Measurements from ENCODE around the gene PPP2CA.
"Not testable (repeated sequence)": the region's sequence is repeated elsewhere in the genome, so short reads cannot be mapped to it uniquely, and the experiment has no call there.

Gene PPP2CA

DNA sequence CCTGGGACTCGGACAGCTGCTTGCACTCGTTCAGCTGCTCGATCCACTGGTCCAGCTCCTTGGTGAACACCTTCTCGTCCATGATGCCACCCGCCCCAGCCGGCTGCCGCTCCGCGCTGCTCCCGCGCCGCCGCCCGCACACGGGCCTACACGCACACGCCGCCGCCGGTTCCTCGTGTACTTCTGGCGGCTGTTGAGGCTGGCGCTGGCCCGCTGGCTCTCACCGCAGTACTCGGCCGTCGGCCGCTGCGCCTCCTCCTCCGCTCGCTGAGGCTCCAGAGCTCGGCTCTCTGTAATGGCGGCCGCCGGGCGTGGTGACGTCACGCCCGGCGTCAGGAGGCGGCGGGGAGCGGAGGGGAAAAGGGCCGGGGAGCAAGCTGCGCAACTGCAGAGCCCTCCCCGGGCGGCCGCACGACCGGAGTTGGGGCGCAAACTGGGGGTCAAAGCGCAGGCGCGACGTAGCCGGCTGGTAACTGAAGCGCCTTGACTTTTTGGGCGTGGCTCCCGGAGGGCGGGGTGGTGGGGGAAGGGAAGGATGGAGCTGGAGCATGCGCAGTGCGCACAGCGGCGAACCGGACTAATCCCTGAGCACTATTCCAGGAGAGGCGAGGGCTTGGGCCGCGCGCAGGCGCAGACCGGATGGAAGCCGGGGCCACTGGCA is at the start of gene PPP2CA:
PPP2CA (minus strand) TSS at position 294 of the 661 bp plus-strand sequence; CDS start at position 82, 212 bp downstream.
- peak; percentile 89 for DNase-seq (ENCODE audit: low read depth)

DNA sequence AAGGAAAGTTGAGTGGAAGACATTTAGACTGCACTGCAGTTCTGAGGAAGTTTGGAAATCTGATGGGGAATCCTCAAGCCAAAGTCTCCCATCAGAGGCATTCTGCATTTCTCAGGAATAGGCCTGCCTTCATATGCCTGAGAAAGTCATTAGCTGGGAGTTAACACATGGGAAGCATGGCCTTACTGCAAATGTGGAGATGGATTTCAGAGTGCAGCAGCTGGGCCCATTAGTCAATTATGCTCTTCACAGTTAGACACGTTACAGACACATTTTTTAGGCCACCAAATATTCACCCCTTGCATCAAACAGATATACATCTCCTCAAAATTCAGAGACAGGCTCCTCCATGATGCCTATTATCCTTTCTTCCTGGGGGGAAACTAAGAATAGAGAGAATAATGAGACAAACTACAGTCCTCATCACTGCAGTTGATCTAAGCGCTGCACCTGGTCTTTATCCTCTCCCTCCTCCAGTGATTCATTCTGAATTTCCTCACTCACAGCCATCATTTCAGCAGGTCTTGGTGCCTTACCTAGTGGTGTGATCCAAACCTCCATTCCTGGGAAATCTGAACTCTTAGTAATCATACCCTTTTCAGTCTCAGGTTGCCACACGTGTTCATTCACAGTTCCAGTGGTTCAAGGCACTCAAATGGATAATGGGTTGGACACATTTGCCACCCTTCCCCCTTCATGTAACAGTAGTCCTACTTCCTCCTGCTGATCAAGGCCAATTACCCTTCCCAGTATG is 47.9 kb upstream of the PPP2CA start:
- DNase-seq (ENCODE audit: low read depth), result no peak

DNA sequence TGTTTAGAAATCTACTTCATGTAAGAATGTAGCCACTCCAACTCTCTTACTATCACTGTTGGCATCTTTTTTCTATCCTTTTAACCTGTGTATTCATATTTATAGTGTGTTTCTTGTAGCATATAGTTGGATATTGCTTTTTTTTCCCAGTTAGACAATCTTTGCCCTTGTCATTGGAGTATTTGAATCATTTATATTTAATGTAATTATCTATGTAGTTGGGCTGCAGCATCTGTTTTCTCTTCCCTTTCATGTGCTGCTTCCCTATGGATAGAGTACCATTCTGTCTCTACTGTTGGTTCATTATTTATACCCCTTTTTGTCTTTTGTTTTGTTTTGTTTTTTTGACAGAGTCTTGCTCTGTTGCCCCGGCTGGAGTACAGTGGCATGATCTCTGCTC is 45.2 kb upstream of the PPP2CA start:
- no peak for DNase-seq (ENCODE audit: low read depth)

DNA sequence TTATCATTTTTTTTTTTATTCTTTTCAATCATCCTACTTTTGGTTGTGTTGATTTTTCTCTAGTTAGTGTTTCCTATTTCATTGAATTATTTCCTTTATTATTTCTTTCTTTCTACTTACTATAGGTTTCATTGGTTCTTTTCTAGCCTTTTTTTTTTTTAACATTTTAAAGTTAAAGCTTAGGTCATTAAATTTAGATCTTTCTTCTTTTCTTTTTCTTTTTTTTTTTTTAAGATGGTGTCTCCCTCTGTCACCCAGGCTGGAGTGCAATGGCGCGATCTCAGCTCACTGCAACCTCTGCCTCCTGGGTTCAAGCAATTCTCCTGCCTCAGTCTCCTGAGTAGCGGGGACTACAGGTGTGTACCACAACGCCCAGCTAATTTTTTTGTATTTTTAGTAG is 43.0 kb upstream of the PPP2CA start:
- DNase-seq (ENCODE audit: low read depth), result no peak

DNA sequence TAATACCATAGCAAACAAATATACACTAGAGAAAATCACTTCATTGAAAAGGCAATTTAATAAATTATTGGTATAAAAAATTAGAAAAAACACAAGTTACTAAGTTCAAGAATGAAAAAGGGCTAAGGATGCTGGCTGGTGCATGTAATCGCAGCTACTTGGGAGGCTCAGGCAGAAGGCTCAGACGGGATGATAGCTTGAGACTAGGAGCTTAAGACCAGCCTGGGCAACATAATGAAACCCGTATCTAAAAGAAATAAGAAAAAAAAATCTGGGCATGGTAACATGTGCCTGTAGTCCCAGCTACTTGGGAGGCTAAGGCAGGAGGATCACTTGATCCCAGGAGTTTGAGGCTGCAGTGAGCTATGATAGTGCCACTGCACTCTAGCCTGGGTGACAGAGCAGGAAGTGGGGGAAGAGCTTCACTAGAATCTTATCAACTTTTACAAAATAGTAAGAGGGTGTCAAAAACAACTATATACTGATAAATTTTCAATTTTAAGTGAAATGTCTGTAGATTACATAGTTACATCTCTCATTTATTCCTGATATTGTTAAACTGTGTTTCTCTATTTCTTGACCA is 42.2 kb upstream of the PPP2CA start:
- no peak for DNase-seq (ENCODE audit: low read depth)

DNA sequence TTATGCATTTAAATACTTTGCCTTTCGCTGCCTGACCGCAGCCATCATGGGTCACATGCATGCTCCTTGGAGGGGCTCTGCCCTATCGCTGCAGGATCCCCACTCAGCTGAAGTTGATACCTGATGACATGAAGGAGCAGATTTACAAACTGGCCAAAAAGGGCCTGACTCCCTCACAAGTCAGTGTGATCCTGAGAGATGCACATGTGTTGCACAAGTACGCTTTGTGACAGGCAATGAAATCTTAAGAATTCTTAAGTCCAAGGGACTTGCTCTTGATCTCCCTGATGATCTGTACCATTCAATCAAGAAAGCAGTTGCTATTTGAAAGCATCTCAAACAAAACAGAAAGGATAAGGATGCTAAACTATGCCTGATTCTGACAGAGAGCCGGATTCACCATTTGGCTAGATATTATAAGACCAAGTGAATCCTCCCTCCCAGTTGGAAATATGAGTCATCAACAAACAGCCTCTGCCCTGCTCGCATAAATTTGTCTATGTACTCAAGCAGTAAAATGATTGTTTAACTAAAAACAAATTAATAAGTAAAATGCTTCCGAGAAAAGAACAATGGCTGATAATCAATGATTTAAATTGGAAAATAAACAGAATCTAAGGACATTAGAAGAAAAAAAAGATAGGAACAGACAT is 41.6 kb upstream of the PPP2CA start:
- DNase-seq (ENCODE audit: low read depth), result no peak

DNA sequence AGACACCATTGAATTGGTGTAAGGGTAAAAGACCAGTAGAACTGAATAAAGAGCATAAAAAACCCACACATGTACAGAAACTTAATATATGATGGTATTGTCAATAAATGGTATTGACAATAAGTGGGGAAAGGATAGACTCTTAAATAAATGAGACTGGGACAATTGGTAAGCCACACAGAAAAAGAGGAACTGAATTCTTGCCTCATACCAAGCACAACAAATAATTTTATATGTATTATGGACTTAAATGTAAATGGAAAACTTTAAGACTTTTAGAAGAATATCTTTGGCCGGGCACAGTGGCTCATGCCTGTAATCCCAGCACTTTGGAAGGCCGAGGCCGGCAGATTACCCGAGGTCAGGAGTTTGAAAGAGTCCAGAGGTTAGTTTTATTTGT is 37.9 kb upstream of the PPP2CA start:
- no peak for DNase-seq (ENCODE audit: low read depth)

DNA sequence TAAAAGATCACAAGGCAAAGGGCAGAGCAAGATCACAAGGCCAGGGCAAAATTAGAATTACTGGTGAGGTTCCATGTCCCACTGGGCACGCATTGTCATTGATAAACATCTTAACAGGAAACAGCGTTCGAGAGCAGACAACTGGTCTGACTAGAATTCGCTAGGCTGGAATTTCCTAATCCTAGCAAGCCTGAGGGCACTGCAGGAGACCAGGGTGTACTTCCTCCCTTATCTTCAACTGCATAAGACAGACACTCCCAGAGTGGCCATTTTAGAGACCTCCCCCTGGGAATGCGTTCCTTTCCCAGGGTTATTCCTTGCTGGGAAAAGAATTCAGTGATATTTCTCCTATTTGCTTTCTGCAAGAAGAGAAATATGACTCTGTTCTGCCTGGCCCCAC is 36.8 kb upstream of the PPP2CA start:
- DNase-seq (ENCODE audit: low read depth), result not testable (repeated sequence)

DNA sequence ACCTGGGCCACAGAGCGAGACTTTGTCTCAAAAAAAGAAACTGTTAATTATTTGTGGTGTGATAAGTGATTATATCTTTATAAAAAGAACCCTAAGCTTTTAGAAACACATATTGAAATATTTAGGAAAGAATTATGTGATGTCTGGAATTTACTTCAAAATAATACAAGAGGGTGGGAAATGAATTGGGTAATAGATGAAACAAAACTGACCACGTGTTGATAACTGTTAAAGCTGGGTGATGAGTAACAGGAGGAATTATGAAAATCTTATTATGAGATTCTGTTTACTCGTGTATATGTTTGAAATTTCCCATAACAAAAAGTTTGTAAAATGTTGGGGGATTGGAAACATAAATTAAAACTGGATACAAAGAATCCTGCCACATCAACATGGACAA is 33.0 kb upstream of the PPP2CA start:
- no peak for DNase-seq (ENCODE audit: low read depth)

DNA sequence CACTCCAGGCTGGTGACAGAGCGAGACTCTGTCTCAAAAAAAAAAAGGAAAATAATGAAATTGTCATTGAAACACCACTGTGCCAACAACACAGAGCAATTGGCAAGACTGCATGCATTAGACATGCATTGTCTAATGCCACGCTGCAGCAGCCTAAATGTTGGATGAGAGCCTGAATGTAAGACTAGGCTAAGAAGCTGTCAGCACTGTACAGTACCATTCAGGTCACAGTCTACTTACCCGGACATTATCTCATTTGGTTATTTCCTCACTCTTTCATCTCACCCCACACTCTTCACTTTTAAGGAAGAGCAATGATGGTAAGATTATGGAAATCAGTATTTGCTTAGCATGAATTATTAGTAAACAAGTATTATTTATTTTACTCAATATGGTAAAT is 31.3 kb upstream of the PPP2CA start:
- DNase-seq (ENCODE audit: low read depth), result no peak

DNA sequence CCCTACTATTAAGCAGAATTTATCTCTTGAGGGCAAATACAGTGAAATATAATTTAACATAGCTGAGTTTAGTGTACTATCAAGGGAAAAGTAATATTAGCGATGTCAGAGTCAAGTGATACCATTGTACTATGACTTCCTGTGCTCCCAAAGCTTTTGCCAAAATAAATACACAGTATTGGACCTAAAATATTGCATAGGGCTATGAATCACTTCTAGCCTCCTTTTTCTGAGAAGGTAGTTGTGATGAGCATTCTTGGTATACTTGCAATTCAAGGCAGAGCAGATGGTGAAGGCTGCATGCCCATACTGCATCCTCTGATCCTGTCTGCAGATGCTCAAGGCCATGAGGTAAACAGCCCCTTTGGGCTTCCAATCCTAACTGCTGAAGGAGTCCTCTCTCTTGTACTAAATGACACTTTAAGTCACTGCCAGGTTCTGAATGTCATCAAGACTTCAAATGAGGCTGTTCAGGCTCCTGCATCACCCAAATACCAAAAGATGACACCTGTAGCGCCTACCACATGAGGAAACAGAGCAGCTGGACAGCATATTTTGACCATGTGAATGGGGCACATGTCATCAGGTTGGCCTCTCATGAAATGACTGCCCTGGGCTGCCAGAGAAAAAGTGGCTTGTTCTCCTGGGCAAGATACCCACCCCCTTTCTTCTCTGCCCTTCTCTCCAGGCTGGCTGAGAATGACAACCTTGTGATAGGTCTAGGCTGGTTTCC is 29.7 kb upstream of the PPP2CA start:
- no peak for DNase-seq (ENCODE audit: low read depth)

DNA sequence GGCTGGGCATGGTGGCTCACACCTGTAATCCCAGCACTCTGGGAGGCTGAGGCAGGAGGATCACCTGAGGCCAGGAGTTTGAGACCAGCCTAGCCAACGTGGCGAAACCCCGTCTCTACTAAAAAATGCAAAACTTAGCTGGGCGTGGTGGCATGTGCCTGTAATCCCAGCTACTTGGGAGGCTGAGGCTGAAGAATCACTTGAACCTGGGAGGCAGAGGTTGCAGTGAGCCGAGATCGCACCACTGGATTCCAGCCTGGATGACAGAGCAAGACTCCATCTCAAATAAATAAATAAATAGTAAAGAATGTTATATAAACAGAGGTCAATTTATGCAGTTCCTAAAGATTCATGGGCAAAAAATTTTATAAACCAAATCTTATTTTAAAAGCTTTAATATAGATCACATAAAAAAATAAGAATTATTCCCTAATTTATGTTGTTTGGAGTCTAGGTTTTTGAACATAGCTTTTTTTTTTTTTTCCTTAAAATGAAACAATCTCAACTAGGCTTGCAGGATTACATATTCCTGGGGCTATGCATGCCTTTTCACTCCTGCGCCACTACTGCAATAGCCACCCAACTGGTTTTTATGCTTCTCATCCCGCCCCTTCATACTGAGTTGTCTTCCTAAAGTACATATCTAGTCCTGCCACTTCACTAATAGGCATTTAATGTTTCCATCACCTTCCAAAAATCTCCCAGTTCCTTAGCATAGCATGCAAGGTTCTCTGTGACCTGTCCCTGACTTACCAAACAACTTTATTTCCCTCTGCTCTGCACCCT is 27.7 kb upstream of the PPP2CA start:
- not testable (repeated sequence) for DNase-seq (ENCODE audit: low read depth)

DNA sequence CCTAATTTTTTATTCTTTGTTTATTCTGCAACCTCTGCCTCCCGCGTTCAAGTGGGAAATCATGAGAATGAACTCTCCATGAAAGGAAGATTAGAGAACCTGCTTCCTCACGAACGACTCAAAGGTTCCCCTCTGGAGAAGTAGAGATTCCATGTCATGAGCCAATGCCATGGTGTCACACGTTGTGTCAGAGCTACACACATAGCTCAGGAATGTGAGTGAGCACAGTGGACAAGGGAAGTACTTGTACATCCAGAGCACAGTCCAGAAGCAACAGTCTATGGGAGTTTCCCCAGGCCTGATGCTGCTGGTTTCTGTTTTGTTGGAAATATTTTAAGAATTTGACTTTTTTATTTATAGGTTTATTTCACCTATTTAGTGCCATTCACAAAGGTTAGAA is 26.8 kb upstream of the PPP2CA start:
- DNase-seq (ENCODE audit: low read depth), result no peak

DNA sequence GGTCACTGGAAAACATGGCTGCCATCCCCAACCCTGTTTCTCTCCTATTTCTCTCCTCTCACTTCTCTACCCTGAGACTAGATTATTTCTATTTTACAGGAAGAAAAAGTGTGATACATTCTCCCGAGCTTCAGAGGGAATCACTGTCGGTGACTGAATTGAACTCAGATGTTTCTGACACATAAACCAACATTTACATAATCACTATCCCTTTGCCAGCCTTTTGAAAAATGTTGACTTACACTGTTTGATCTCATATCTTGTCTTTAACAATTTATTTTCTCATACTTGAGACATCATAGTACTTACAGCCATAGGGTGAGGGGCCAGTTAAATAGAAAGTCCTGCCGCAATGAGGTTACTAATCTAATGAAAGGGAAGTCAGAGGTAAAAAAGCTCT is 25.1 kb upstream of the PPP2CA start:
- DNase-seq (ENCODE audit: low read depth), result no peak

DNA sequence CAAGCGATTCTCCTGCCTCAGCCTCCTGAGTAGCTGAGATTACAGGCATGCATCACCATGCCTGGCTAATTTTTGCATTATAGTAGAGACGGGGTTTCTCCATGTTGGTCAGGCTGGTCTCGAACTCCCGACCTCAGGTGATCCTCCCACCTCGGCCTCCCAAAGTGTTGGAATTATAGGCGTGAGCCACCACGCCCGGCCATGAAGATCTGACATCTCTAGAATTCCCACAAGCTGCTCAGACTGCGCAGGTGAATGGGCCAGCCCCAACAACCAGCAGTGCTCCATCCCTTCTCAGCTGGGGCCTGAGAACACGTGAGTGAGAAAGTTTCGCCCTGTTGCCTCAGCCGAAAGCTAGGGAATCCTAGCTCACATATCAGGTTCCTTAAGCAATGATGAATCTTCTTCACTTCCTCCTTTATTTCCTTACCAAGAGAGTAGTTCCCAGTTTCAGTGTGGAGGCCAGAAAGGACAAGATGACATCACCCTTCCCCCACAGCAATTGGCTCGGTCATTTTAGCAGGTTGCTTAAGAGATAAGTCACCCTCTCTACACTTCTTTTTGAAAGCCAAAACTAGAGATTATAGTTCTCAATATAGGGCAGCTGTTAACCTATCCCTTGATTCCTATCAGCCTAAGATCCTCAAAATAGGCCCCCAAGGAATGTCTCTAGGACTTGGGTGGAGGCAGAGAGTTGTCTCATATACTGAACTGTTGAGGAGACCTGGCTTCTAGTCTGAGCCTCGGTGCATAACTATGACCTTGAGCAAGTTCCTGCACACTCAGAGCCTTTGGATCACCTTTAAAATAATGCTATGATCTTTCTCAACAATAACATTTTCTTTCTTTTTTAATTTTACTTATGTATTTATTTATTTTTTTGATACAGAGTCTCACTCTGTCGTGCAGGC is 23.9 kb upstream of the PPP2CA start:
- DNase-seq (ENCODE audit: low read depth), result no peak

DNA sequence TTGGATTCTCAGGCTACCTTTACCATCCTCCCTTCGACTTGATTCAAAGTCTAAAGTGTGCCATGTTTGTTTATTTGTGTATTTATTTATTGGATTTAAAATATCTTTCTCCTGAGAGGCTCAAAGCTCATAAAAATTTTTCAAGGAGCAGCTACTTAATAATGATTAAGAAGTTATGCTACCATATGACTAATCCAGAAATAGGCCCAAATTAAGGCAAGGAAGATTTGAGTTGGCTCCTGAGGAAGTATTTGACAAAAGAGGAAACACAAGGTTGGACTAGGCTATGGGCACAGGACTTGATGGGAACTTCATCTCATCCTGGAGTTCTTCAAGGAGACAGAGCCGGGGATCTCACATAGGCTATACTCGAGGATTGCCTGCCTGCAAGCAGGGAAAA is 22.4 kb upstream of the PPP2CA start:
- no peak for DNase-seq (ENCODE audit: low read depth)

DNA sequence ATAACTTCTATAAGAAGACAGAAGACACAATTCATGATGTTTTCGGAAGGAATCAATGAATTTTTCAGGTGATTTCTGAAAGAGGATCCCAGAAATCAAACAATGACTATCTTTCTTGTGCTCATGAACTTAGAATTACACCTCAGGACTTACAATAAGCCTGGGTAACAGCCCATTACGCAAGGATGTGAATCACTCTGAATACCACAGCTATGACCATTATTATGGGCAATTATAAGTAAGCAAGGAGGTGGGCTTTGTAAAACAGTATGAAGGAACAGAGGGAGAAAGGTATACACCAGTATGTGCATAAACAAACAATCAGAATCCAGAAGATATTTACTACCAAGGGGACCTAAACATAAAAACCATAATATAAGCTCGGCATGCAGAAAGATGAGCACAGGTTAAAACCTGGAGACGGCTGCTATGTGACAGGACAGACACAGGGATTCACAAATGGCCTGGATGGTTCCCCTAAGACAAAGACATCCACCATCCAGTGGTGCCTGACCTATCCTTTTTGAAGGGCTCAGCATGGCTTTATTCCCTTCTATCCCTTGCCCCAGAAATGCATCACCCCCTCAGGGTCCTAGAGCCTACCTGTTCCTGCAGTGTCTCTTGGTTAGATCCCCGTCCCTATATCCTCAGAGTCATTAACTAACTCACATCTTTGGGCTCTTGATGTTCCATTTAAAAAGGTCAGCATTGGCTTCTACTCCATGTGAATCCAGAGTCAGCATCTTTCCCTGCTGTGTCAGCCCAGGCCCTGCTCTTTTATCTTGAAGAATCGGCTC is 21.8 kb upstream of the PPP2CA start:
- DNase-seq (ENCODE audit: low read depth), result no peak

DNA sequence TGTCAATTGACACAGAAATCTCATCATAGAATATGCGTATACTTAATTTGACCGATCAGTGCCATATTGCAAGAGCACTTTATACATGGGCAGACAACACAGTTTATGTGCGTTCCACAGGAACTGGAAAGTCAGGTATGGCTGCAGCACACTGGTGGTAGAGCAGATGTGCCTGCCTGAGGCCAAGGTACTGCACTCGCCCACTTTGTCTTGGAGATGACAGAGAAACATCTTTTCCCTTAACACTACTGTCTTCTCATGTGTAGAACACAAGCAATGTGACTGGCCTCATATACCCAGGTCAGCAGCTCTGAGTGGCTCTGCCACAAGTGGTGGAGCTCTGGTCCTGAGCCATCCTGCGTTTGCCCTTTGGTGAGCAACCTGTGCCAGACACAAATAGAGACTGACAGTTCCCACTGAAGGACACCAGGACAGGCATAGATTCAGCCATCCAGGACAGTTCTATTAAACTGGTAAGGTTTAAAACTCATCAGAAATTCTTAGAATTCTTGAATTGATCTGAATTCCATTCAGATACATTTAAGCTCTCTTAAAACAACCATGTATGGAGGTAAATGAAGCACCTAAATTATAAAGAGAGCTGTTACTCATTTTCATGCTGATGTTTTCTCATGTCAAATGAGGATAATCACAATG is 21.0 kb upstream of the PPP2CA start:
- DNase-seq (ENCODE audit: low read depth), result no peak

DNA sequence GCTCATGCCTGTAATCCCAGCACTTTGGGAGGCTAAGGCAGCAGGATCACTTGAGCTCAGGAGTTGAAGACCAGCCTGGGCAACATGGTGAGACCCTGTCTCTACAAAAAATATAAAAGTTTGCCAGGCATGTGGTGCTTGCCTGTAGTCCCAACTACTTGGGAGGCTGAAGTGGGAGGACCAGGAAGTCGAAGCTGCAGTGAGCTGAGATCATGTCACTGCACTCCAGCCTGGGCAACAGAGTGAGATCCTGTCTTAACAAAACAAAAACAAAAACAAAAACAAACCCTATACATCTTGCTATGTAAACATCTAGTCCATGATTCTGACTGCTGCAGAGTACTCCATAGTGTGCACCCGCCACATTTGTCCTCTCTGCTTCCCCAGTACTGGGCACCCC is 19.8 kb upstream of the PPP2CA start:
- DNase-seq (ENCODE audit: low read depth), result no peak

Measured in HS-27A (cell line).